Measurements from ENCODE around the gene UBE2Q2. TPM values are rescaled to one million over a fixed set of nuclear protein-coding genes. Genes with fewer than 3 reads are reported as not detected.
"Not testable (repeated sequence)": the region's sequence is repeated elsewhere in the genome, so short reads cannot be mapped to it uniquely, and the experiment has no call there.

The UBE2Q2 gene
- total RNA-seq, 1 donor from 2014 or later, result 40.9 TPM

- H3K4me1 Mint-ChIP-seq (ENCODE audit: low read depth), result peaks cover 4% of the 10 kb centered on the region
- no peak overlapping the region for H3K4me3 Mint-ChIP-seq (ENCODE audit: low read depth)
- no peaks in the 10 kb centered on the region for H3K9me3 Mint-ChIP-seq (ENCODE audit: low read depth)
- no peaks in the 10 kb centered on the region for H3K27me3 Mint-ChIP-seq
- TF ChIP-seq CTCF (IDR thresholded peaks at IDR 0.05; ENCODE audit: unreplicated experiment), result no peak
- peaks cover 9% of the 10 kb centered on the region for H3K36me3 Mint-ChIP-seq (ENCODE audit: insufficient read depth)
- H3K27ac Mint-ChIP-seq, result no peak overlapping the region
- DNase-seq (ENCODE audit: low spot score, unreplicated experiment), result no peak
Measured at GRCh38 chr15:75857886-75858285, 14.6 kb downstream of the UBE2Q2 start.

- Mint-ChIP-seq H3K27ac (no peak overlapping the region), H3K4me3 (ENCODE audit: low read depth) (no peak overlapping the region), H3K9me3 (ENCODE audit: low read depth) (no peaks in the 10 kb centered on the region), H3K4me1 (ENCODE audit: low read depth) (peaks cover 8% of the 10 kb centered on the region), H3K27me3 (no peaks in the 10 kb centered on the region), H3K36me3 (ENCODE audit: insufficient read depth) (peaks cover 18% of the 10 kb centered on the region)
- no peak for TF ChIP-seq CTCF (IDR thresholded peaks at IDR 0.05; ENCODE audit: unreplicated experiment)
- no peak for DNase-seq (ENCODE audit: low spot score, unreplicated experiment)
Measured at GRCh38 chr15:75861750-75862402, 18.6 kb downstream of the UBE2Q2 start.

- Mint-ChIP-seq H3K4me3 (ENCODE audit: low read depth) (no peak overlapping the region), H3K27me3 (no peaks in the 10 kb centered on the region), H3K27ac (peak overlapping the region; percentile 42), H3K9me3 (ENCODE audit: low read depth) (no peaks in the 10 kb centered on the region), H3K4me1 (ENCODE audit: low read depth) (peaks cover 8% of the 10 kb centered on the region), H3K36me3 (ENCODE audit: insufficient read depth) (peaks cover 16% of the 10 kb centered on the region)
- DNase-seq (ENCODE audit: low spot score, unreplicated experiment), result no peak
- no peak for TF ChIP-seq CTCF (IDR thresholded peaks at IDR 0.05; ENCODE audit: unreplicated experiment)
Measured at GRCh38 chr15:75862796-75863195, 19.5 kb downstream of the UBE2Q2 start.

- Mint-ChIP-seq H3K27ac (no peak overlapping the region), H3K4me1 (ENCODE audit: low read depth) (peaks cover 8% of the 10 kb centered on the region), H3K4me3 (ENCODE audit: low read depth) (no peak overlapping the region), H3K36me3 (ENCODE audit: insufficient read depth) (peaks cover 20% of the 10 kb centered on the region), H3K27me3 (no peaks in the 10 kb centered on the region), H3K9me3 (ENCODE audit: low read depth) (no peaks in the 10 kb centered on the region)
- no peak for TF ChIP-seq CTCF (IDR thresholded peaks at IDR 0.05; ENCODE audit: unreplicated experiment)
- no peak for DNase-seq (ENCODE audit: low spot score, unreplicated experiment)
Measured at GRCh38 chr15:75864213-75865059, 21.2 kb downstream of the UBE2Q2 start.

GRCh38 chr15:75866045-75866444 is 22.8 kb downstream of the UBE2Q2 start:
- Mint-ChIP-seq H3K4me1 (ENCODE audit: low read depth) (peaks cover 13% of the 10 kb centered on the region), H3K36me3 (ENCODE audit: insufficient read depth) (peaks cover 22% of the 10 kb centered on the region)
- H3K27ac Mint-ChIP-seq, result not testable (repeated sequence)

More at GRCh38 chr15:75866045-75866444, 22.8 kb downstream of the UBE2Q2 start:
- not testable (repeated sequence) for DNase-seq (ENCODE audit: low spot score, unreplicated experiment); H3K4me3 Mint-ChIP-seq (ENCODE audit: low read depth); H3K9me3 Mint-ChIP-seq (ENCODE audit: low read depth); H3K27me3 Mint-ChIP-seq
